NCI-H1694 treated with DMSO at 0.1 percent for 48 hours (cell line): ENCODE data around the gene PHF19.

Experiments used
- DNase-seq: peaks from one replicate; lab custom pipeline; 2025; lab: John Stamatoyannopoulos, UW

Gene PHF19

GRCh38 chr9:120876842-120877240 lies at the start of gene PHF19:
Gene PHF19 (minus strand): TSS chr9:120877188. CDS start chr9:120874741, 2,447 bp downstream.
- DNase-seq, result peak; percentile 47

- DNase-seq, result no peak
Observed at GRCh38 chr9:120926397-120926928, 49.5 kb upstream of the PHF19 start, which contains the start of gene TRAF1. Gene TRAF1 (minus strand): TSS chr9:120926796. CDS start chr9:120926075, 721 bp downstream.

GRCh38 chr9:120925535-120926396 lies 48.8 kb upstream of the PHF19 start:
- DNase-seq, result no peak

- no peak for DNase-seq
Observed at GRCh38 chr9:120924698-120925534, 47.9 kb upstream of the PHF19 start.

- DNase-seq, result no peak
Observed at GRCh38 chr9:120923620-120924328, 46.8 kb upstream of the PHF19 start.

DNA sequence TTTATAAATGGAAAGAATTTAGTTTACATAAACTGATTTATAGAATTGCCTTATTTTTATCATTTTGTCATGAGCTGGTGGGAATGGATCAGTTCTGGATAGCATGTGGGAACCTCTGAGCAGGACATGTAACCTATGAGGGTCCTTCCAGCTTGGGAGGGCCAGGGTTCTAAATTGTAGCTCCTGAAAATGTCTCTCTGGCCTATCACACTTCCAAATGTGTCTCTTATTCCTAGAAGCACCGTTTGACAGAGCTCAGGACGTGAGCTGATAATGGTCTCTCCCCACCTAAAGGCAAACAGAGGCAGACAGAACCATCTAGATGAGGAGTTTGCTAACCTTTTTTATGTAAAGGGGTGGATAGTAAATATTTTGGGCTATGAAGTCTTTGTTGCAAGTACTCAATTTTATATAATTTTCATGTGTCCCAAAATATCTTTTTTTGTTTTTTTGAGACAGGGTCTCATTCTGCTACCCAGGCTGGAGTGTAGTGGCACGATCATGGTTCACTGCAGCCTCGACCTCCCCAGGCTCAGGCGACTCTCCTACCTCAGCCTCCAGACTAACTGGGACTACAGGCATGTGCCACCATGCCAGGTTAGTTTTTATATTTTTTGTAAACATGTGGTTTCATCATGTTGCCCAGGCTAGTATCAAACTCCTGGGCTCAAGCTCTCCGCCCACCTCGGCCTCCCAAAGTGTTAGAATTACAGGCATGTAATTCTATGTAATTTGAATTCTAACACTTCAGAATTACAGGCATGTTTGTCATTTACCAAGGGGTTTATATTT lies 45.6 kb upstream of the PHF19 start:
- DNase-seq, result no peak

DNA sequence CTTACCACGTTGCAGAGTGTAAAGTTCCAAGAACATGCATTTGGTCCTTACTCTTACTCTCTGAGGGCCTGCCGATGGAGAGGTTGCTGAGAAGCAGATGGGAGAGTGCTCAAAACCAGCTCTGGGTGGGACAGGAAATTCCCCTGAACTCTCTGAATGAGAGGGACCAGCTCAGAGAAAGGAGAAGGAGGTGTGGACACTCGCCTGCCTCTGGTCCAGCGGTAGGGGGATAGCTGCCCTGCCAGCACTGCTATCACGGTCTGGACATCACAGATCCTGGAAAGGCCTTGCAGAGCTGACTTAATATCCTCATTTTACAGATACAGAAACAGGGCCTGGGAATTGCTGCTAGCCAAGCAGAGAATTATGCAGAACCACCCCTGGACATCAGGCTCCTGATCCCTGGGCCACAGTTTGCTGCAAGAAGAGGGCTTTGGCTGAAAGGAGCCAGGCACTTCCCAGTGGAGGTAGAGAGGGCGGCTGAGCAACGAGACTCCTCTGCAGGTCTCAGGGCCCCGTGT lies 44.7 kb upstream of the PHF19 start:
- no peak for DNase-seq

DNA sequence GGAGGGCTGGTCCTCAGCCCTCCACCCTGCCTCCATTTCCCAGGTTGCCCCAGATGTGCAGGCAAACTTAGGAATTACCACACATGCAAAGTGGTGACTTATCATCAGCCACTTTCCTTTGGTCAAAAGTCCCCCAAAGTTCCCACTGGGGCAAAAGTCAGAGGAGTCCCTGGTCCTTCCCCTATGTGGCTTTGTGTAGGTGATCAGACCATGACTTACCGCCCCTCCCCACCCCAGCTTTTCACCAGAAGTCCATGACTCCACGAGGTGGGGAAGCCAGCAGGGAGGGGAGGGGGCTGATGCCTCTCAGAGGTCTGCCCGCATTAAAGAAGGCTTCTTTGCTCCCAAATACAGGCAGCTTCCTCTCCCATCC lies 43.8 kb upstream of the PHF19 start:
- DNase-seq, result no peak

DNA sequence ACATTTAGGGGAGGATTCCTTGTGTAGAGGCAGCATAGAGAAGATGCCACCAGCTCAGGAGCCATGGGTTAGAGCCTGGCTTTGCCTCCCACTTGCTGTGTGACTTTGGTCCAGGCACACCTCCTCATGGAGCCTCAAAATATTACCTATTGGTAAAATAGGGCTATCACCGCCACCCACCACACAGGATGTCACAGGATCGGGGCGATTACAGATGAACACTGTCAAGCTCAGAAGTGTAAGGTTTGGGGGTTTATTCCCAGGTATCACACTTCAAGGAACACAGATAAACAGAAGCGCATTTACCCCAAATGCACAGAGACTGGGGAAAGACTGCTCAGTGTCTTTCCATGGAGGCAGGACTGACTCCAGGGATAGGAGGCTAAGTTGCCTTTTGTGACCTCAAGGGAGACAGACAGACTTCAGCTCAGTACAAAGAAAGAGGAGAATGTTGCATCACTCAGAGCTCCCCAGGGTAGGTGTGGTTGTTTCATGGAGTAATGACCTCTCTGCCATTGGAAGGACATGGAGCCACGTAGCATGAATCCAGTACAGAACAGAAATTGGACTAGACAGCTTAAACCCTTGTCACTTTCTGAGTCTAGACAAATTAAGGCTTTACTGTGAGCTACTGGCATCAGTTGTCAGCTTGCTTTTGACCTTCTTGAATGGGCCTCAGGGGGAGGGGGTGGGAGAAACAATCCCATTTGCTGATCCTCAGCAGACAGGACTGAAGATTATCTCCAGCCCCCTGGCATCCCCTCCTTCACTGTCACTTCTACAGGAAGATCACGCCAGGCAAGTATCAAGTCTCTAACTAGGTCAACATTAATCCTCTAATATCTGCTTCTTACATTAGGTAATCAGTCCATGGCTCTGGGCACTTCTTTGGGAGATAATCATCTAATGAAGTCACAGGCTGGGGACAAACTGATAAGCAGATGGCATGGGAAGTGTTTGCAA lies 43.1 kb upstream of the PHF19 start:
- DNase-seq, result no peak

GRCh38 chr9:120918931-120919842 lies 42.2 kb upstream of the PHF19 start:
- DNase-seq, result no peak

DNA sequence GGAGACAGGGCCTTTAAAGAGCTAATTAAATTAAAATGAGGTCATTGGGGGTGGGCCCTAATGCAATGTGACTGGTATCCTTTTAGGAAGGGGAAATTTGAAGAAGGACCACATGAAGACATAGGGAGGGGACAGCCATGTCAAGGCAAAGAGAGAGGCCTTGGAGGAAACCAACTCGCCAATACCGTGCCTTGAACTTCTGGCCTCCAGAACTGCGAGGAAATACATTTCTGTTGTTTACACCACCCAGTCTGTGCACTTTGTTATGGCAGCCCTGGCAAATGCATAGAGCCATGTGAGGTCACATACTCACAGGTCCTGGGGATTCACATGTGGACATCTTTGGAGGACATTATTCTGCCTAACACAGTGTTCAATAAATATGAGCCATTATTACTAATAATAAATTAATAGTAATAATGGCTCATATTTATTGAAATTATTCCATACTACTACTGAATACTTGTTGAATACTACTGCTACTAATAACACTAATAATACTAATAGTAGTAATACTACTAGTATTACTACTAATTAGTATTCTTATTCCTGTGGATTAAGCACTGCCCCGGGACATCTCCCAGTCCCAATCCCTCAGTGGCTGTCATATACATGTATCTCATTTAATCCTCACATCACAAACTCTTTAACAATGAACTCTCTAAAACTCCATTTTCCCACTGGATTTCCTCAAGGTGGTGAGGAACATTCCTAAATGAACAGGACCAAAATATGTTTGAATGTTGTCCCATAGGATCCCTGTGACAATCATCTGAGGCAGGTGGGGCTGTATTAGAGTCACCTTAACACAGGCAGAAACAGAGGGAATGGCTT lies 41.2 kb upstream of the PHF19 start:
- DNase-seq, result no peak

DNA sequence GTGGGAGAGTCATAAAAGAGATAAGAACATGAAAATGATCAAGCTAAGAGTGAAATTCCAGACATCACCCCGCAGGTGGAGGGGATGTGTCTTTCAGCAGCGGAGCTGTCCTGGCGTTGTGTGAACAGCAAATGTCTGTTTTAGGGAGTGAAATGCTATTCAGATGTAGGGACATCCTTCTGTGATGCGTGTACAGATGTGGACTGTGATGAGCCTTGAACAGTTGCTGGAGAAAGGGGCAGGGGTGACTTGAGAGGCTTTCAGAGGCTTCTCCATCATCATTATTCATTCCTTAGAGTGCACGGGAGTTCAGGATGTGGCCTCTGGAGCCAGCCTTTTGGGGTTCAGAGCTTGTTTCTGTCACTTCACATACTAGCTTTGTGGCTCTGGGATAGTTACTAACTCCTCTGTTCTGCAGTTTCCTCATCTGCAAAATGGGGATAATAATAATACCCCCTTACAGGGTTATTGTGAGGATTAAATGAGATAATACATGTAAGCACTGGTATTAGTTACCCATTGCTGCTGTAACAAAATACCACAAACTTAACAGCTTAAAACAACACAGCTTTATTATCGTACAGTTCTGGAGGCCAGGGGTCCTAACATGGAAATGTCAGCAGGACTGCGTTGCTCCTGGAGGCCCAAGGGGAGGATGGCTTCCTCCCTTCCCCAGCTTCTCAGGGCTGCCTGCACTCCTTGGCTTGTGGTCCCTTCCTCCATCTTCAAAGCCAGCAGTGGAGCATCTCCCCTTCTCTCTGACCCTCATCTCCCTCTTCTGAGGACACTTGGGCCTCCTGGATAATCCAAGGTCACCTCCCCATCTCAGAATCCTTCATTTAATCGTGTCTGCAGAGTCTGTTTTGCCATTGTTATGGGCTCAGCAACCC lies 40.2 kb upstream of the PHF19 start:
- DNase-seq, result no peak

GRCh38 chr9:120916588-120916987 lies 39.6 kb upstream of the PHF19 start:
- peak; percentile 58 for DNase-seq

GRCh38 chr9:120915854-120916470 lies 39.0 kb upstream of the PHF19 start:
- peak; percentile 14 for DNase-seq

GRCh38 chr9:120914953-120915352 lies 38.0 kb upstream of the PHF19 start:
- DNase-seq, result no peak

DNA sequence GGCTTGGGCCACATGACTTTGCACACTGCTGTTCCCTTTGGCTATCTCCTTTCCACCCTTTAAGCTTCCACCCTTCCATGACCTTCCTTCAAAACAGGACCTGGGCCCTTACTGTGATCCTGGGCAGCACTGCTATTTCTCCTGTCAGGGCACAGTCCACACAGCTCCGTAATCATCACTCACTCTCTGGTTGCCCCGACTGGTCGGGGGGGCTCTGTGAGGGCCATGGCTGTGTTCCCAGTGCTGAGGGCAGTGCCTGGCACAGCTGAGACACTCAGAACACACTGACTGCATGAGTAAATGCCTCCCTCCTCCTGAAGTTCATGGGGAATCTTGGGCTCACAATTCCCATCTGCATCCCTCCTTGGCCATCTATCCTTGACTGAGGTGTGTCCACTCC lies 37.4 kb upstream of the PHF19 start:
- DNase-seq, result no peak
